GM12892 (cell line): ENCODE data around the gene NKAIN2.

Experiments used
- DNase-seq: peaks from one replicate; pipeline ENCODE4 v3.0.0; 2011; ENCODE audit not compliant: insufficient read length
- FAIRE-seq: peaks from 2 replicates; lab custom pipeline; 2011; peaks lifted over from hg19 to GRCh38; lab: Jason Lieb, UNC
- POLR2A ChIP-seq: IDR thresholded peaks from 2 replicates; pipeline ENCODE4 v1.6.1; 2011; ENCODE audit warnings: low read depth, low read length, control low read depth
- POLR2AphosphoS5 ChIP-seq: IDR thresholded peaks from 2 replicates; pipeline ENCODE4 v1.6.1; 2011; ENCODE audit warnings: low read depth, low read length, control low read depth
- TAF1 ChIP-seq: IDR thresholded peaks from 2 replicates; pipeline ENCODE4 v1.6.1; 2011; ENCODE audit warnings: low read depth, mild to moderate bottlenecking, control low read depth, low read length, borderline replicate concordance

NKAIN2 gene

GRCh38 chr6:124791156-124791555 lies 987.5 kb downstream of the NKAIN2 start:
- FAIRE-seq (no peak), DNase-seq (no peak)
- TF ChIP-seq TAF1: no peak
- no peak for TF ChIP-seq POLR2AphosphoS5
- no peak for TF ChIP-seq POLR2A

DNA sequence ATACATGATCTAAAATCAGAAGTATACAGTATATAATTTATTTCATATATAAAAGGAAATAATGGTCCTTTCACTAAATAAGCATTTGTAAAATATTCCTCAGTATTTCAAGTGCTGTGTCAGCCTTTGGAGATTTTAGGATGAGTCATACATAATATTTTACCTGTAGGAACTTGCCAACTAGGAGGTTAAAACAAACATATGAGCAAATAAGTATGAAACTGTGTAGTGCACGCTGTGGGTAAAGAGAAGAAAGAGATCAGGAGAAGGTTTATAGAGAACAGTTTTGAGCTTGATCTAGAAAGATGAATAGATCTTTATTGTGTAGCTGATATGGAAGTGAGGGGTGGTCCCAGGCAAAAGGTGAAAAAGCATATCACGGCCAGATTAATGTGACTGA lies 988.7 kb downstream of the NKAIN2 start:
- TF ChIP-seq TAF1 (no peak), POLR2AphosphoS5 (no peak), POLR2A (no peak)
- DNase-seq (no peak), FAIRE-seq (no peak)

DNA sequence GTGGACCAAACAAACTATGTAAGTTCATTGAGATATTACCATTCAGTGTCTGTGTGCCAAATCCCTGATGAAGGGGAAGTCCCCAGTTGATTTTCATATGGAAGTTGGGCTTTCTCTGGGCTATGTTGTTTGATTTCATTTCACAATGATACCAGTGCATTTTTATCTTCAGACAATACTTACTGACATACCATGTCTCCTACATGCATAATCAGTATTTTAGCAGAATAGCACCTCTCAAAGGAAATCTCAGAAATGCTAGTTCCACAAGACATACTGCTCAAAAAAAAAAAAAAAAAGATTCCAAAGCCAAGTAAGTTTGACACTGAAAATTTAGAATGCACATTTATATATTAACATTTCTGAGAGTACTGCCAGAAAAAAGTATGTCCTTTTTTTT lies 989.7 kb downstream of the NKAIN2 start:
- FAIRE-seq: no peak
- TF ChIP-seq POLR2AphosphoS5 (no peak), TAF1 (no peak), POLR2A (no peak)

GRCh38 chr6:124795643-124796463 lies 992.2 kb downstream of the NKAIN2 start:
- FAIRE-seq: no peak
- DNase-seq: no peak
- TF ChIP-seq POLR2AphosphoS5 (no peak), POLR2A (no peak), TAF1 (no peak)

More for the DNA sequence above, 989.7 kb downstream of the NKAIN2 start:
- no peak for DNase-seq

GRCh38 chr6:124796464-124796970 lies 992.9 kb downstream of the NKAIN2 start:
- DNase-seq: no peak
- TF ChIP-seq POLR2AphosphoS5 (no peak), TAF1 (no peak)
- FAIRE-seq: no peak

- FAIRE-seq: no peak
- no peak for TF ChIP-seq TAF1
- no peak for TF ChIP-seq POLR2AphosphoS5
- no peak for TF ChIP-seq POLR2A
- no peak for DNase-seq
Observed at GRCh38 chr6:124797224-124797623, 993.6 kb downstream of the NKAIN2 start.

GRCh38 chr6:124798942-124799496 lies 995.4 kb downstream of the NKAIN2 start:
- TF ChIP-seq POLR2A (no peak), POLR2AphosphoS5 (no peak), TAF1 (no peak)
- DNase-seq: no peak
- FAIRE-seq: no peak

DNA sequence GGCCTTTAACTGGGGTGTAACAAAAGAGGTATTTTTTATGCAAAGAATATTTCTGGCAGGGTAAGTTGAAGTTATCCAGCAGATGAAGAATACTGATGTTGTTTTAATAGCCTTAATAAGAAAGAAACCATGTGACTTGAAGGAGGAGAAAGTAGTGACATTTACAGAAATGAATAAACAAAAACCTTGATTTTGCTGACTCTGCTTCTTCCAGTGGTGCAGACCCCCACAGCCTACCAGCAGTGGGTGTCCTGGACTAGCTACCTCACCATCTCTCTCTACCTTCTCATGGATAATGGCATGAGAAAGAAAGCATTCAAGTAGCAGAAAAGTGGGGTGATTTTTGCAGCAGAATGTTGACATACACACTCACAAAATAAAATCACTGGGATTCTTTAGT lies 996.0 kb downstream of the NKAIN2 start:
- DNase-seq: no peak
- TF ChIP-seq TAF1: no peak
- TF ChIP-seq POLR2AphosphoS5: no peak
- TF ChIP-seq POLR2A: no peak
- FAIRE-seq: no peak

DNA sequence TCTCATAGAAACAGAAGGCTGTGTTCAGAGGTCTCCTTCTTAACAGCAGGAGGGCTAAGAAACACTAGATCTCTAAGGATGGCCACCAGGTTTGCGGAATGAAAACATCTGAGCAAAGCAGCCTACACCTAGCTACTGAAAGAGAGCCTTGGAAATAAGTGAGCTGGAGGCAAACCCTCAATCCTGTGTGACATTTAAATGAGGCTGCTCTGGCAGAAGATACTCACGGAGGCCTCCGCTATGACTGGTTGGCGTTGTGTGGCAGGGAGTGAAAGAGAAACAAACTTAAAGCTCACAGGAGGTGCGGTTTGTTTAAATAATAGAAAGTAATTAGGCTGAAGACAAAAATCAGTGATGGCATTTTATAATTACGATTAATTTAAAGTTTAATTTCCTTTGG lies 996.6 kb downstream of the NKAIN2 start:
- no peak for TF ChIP-seq POLR2AphosphoS5
- no peak for TF ChIP-seq TAF1
- TF ChIP-seq POLR2A: no peak
- no peak for FAIRE-seq
- no peak for DNase-seq

DNA sequence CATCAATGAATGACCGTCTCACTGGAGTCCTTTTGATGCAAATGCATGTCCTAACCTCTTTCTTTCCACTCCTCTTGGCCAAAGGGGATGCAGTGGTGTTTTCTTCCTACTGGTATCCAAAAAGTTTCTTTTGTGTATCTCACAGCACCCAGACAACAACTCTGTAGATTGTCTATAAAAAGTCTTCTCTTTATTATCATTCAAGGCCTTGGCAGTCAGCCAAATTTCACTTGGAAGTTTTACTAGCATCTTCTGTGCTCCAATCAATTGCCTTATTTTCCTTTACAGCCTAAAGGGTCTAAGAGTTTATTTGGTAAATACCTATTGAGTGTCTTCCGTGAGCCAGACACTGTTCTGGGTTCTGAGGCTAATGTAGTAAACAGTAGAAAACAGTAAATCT lies 1008.4 kb downstream of the NKAIN2 start:
- FAIRE-seq (no peak), DNase-seq (no peak)
- TF ChIP-seq POLR2A: no peak
- no peak for TF ChIP-seq POLR2AphosphoS5
- TF ChIP-seq TAF1: no peak

GRCh38 chr6:124819346-124819745 lies 1015.7 kb downstream of the NKAIN2 start:
- TF ChIP-seq POLR2A (no peak), TAF1 (no peak), POLR2AphosphoS5 (no peak)
- FAIRE-seq (no peak), DNase-seq (no peak)
